Sciatic nerve (tissue), 2 donors: ENCODE data around the gene RNF186. TPM values are rescaled to one million over a fixed set of nuclear protein-coding genes. Genes with fewer than 3 reads are reported as not detected.
"Not testable (repeated sequence)": the region's sequence is repeated elsewhere in the genome, so short reads cannot be mapped to it uniquely, and the experiment has no call there.

Experiments
- ATAC-seq: fragments of 200-7000 bp; cut with Tn5 transposase; one replicate; pipeline ENCODE4 v1.9.1; 2020; ENCODE audit warnings: mild to moderate bottlenecking, moderate library complexity
- DNase-seq: peaks from one replicate; pipeline ENCODE4 v3.0.0-alpha.2; 2020; ENCODE audit warnings: low spot score
- intact Hi-C: fragments of 100-400 bp; cut with DNase I; formaldehyde crosslinking; loops from one replicate; pipeline ENCODE4 v1.14.2; 2022
- total RNA-seq: library from RNA; stranded (reverse); fragmentation: NEBNext Ultra II Directional; extraction: Animal tissue kit (Norgen Biotek cat#: 25700); gene quantifications from one replicate; pipeline ENCODE4 v1.2.1, GENCODE V29; 2021
- donor health status: DM: no; HTN: no; CAD: no.
- donor health status: DM: no; HTN: no; CAD: no.

RNF186 gene, protein sequence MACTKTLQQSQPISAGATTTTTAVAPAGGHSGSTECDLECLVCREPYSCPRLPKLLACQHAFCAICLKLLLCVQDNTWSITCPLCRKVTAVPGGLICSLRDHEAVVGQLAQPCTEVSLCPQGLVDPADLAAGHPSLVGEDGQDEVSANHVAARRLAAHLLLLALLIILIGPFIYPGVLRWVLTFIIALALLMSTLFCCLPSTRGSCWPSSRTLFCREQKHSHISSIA
- not detected for total RNA-seq

DNA sequence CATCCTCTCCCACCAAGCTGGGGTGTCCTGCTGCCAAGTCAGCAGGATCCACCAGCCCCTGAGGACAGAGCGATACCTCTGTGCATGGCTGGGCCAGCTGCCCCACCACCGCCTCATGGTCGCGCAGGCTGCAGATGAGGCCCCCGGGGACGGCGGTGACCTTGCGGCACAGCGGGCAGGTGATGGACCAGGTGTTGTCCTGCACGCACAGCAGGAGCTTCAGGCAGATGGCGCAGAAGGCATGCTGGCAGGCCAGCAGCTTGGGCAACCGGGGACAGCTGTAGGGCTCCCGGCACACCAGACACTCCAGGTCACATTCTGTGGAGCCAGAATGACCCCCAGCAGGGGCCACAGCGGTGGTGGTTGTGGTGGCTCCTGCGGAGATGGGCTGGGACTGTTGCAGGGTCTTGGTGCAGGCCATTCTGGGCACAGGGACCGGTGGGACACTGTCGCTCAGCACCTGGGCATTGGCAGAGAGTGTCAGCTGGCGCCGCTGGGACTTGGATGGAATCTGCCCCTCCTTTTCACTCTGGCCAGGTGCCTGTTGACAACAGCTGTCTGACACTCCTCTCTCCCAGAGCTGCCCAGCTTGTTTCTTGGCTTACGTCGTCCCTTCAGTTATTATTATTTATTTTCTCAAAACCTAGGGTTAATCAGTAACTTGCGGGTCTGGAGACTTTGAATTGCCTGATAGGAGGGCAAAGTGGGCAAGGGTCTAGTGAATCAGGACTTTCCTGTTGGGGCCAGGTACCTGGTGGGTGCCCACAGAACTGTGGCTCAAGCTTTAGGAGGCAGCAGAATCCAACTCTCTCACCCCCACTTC lies at the start of gene RNF186:
RNF186 (minus strand) TSS at position 603 of the 823 bp plus-strand sequence; CDS start at position 421, 182 bp downstream.
- ATAC-seq (no peak), DNase-seq (no peak)
- intact Hi-C loops = loop anchor here (10.0 kb wide), 1 partner anchor 50 kb away; no protein-coding TSS in a partner anchor

DNA sequence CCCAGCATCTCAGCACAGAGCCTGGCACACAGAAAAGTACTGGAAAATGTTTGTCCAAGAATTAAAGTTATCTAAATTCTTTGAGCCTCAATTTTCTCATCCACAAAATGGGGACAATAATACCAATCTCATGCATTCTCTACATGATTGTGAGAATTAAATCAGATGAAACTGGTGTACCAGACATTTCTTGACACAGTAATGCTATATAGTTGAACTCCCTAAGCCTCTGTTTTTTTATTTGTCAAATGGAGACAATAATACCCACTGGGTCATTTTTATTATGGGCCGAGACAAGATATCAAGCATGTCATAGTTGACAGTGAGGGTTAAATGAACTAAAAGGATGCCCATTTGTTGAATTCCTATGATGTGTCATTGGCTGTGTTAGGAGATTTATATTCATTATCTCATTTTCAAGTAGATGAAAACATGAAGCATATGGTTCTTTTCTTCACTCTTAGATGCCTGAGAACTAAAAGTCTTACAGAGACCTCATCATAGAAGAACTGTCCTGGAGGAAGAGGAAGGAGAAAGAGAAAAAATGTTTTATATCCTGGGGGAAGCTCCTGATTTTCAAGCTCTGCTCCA lies 49.6 kb upstream of the RNF186 start:
- ATAC-seq = no peak
- DNase-seq = no peak
- intact Hi-C loops = no loop called here

DNA sequence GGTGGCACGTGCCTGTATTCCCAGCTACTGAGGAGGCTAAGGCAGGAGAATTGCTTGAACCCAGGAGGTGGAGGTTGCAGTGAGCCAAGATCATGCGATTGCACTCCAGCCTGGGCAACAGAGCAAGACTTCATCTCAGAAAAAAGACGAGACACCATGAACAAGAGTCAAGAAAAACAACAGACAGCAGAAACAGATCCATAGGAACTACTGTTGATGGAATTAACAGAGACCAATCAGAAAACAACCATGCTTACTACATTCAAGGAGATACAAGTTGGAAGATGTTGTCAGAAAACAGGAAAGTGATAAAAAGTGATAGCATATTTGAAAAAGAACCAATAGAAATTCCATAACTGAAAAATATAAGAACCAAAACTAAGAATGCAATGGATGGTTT lies 47.9 kb upstream of the RNF186 start:
- intact Hi-C loops = no loop called here
- ATAC-seq = no peak
- DNase-seq = no peak

DNA sequence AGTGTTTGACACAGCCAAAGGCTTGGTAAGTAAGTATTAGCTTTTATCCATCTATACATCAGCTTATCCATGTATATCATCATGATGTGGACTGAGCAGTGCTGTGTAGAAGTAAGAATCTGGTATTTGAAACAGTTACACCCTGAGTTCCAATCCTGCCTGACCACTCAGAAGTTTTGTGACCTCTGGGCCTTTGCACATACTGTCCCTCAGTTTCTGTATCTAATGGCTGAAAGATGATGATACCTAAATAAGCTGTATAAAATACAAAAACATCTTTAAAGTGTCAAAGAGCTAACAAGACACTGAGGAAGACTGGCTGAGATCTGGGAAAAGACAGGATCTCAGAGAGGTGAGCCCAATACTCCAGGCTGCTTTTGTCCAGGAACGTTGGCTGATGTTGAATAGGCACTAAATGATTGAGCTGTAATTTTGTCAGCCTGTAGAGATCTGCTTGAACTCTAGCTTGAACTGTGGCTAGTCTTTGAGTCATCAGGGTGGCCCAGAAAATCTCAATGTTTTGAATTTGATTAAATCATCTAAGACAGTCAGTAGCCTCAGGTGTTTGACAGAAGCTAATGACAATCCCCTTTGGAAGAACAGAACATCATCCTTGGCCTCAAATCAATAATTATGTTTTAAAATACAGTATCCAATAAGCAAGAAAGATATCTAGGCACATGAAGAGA lies 46.9 kb upstream of the RNF186 start:
- DNase-seq (no peak), ATAC-seq (no peak)
- intact Hi-C loops = no loop called here

DNA sequence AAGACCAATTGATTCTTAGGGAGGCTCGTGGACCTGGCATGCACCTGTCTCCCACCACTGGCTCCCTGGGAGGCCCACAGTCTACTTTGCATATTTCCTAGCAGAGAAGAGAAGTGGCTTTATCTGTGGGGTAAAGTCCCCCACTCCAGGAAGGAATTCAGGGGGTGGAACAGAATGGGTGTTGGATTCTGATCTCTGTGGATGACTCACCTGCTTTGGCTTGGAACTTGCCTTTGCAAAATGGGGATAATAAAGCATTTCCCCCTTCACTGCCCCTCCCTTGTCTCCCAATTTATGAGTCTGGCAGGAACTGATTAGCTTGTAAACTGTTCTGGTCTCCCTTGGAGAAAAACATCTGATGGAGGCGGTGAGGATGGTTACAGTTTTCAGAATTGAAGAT lies 46.0 kb upstream of the RNF186 start:
- DNase-seq = no peak
- no peak for ATAC-seq
- intact Hi-C loops = no loop called here

DNA sequence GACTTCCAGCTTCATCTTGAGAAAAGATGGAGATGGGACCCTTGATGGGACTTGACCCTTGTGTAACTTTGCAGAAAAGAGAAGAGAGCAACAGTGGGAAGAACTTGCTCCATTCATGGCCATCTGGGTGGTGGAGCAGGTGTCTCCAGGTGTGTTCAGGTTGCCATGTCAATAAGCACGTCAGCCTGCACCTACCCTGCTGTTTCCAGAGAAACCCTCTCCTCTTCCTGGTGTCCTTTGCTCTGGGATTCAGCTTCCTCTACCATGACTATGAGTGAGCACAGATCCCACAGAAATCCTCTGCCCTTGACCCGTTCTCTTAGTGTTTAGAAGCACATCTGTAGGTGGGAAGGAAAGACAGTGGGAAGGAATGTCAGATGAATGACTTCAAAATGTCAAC lies 45.3 kb upstream of the RNF186 start:
- DNase-seq (no peak), ATAC-seq (no peak)
- intact Hi-C loops = no loop called here

DNA sequence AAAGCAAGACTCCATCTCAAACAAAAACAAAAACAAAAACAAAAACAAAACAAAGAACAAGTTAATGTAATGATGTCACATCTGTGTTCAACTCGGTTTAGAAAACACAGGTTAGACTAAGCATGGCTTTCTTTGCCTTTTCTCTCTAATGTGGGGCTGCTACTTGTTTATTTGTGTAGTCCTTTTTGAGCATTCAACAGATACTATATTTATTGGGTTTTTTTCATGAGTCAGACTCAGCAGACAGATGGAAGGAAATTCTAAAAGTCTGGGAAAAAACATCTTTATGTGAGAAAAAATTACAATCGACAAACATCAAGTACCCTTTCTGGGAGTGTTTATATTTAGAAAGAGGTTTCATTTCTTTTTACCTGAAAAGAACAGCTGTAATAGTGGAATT lies 44.8 kb upstream of the RNF186 start:
- no peak for ATAC-seq
- no peak for DNase-seq
- intact Hi-C loops = no loop called here

DNA sequence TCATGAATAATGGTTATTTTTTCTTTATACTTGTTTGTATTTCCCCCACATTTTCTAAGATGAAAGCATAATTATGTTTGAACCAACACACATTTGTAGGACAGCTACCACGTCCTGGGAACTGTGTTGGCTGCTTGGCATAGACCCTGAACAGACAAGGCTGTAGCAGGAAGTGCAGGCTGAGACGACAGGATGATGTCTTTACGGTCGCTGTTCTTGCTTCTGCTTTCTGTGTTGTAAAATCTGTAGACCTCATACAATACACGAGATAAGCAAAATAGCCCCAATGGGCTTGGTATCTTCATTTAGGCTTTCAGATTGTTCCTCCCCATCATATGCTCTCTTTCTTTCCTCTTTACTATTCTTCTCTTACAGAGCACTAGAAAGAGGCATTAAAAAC lies 43.8 kb upstream of the RNF186 start:
- DNase-seq (no peak), ATAC-seq (no peak)

DNA sequence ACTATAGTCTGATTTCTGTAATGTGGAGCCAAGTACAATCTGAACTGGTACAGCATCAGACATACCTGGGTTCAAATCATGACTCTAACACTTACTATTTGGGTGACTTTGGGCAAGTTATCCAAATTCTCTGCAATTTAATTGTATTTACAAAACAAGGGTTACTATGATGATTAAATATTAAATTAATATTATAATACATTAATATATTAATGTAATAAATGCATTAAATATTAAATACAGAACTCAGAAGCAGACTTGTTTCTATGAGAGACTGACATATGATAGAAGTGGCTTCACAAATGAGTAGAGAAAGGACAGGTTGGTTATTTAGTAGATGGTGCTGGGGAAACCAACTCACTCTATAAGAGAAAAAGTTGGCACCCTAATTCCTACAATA lies 39.8 kb upstream of the RNF186 start:
- ATAC-seq = no peak
- DNase-seq = no peak
- intact Hi-C loops = no loop called here

More for the DNA sequence above, 43.8 kb upstream of the RNF186 start:
- intact Hi-C loops = no loop called here

DNA sequence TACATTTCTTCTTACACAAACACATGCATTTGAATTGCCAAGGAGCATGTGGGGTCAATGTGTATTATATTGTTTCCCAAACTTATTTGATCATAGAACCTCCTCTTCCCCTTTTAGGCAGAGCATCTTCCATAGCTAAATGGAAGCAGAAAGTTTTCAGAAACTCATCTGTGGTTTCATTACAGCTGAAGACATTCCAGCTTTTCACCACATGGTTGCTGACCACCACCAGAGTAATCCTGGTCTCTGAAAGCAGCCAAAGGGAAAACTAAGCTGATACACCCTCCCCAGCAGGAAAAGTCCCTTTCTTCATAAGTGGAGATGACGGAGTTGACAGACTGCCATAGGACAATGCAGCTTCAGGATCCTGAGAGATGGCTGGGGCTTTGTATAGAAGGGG lies 37.0 kb upstream of the RNF186 start:
- no peak for ATAC-seq
- DNase-seq = no peak
- intact Hi-C loops = no loop called here

DNA sequence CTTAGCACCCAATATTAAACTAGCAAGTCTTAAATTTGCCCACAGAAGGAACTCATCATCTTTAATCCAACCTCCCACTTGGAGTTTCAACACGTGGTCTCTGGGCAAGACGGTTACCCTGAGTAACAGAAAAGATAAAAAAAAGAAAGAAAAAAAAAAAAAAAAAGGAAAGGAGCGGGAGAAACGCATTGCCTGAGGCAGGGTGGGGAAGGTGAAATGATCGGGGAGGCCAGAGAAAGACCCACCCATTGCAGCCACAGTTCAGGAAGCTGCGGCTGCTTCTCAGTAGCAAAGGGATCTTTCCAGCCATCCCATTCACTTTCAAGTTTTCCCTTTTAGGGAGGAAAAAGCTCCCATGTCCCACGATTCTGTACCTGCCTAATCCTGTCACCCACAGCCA lies 35.1 kb upstream of the RNF186 start:
- intact Hi-C loops = no loop called here
- no peak for DNase-seq

DNA sequence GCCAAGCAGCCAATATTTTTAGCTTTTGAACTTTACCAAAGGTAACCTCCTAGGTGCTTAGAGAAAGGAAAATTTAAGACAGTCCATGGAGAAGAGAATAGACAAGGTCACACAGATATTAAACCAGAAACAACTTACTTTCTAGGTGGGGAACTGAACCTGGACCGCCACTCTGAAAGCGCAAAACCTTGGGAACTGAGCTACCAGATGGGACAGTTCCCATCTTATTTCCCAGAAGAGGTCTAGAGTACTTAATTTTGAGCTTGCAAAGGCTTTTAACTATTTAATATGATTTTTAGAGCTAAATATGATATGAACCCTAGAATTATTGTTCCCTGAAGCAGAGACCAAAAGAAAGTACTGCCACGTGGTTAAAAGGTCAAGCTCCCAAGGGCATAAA lies 34.2 kb upstream of the RNF186 start:
- ATAC-seq, DNase-seq, intact Hi-C loops: not testable (repeated sequence)

More for the DNA sequence above, 35.1 kb upstream of the RNF186 start:
- peak; percentile 32 for ATAC-seq

DNA sequence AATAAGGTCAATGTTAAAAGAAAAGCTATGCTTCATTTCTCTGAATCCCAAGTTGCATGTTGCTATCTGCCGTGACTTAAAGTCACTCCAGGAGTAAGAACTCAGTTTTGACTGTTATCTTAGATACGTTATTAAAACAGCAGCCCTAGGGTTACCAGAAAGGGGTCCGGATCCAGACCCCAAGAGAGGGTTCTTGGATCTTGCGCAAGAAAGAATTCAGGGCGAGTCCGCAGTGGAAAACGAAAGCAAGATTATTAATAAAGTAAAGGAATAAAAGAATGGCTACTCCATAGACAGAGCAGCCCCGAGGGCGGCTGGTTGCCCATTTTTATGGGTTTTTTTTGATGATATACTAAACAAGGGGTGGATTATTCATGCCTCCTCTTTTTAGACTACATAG lies 32.3 kb upstream of the RNF186 start:
- intact Hi-C loops, DNase-seq, ATAC-seq: not testable (repeated sequence)

DNA sequence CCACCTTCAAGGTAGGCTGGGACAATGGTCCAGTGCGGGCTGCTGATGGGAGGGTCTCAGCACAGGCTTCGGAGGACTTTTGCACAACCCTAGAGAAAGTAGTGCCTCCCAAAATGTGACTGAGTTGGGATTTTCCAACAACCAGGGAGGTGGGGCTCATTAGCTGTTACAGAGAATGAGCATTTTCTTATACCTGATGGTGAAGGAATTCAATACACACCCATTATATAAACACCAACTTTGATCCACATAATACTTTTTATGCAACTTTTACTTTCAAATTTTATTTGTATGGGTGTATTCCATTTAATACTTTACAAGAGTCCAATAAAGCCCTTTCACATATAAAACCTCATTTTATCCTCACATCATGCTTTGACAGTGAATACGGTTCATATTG lies 31.3 kb upstream of the RNF186 start:
- ATAC-seq (no peak), DNase-seq (no peak)
- intact Hi-C loops = no loop called here

DNA sequence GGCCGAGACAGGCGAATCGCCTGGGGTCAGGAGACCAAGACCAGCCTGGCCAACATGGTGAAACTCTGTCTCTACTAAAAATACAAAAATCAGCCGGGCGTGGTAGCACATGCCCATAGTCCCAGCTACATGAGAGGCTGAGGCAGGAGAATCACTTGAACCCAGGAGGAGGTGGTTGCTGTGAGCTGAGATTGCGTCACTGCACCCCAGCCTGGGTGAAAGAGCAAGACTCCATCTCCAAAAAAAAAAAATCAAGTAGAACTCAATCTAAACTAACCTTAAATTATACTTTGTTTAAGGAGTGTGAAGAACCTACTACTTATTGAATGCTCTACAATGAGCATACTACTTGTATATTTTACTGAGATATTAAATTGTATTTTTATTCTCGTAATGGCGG lies 30.5 kb upstream of the RNF186 start:
- intact Hi-C loops = no loop called here
- ATAC-seq (no peak), DNase-seq (no peak)

DNA sequence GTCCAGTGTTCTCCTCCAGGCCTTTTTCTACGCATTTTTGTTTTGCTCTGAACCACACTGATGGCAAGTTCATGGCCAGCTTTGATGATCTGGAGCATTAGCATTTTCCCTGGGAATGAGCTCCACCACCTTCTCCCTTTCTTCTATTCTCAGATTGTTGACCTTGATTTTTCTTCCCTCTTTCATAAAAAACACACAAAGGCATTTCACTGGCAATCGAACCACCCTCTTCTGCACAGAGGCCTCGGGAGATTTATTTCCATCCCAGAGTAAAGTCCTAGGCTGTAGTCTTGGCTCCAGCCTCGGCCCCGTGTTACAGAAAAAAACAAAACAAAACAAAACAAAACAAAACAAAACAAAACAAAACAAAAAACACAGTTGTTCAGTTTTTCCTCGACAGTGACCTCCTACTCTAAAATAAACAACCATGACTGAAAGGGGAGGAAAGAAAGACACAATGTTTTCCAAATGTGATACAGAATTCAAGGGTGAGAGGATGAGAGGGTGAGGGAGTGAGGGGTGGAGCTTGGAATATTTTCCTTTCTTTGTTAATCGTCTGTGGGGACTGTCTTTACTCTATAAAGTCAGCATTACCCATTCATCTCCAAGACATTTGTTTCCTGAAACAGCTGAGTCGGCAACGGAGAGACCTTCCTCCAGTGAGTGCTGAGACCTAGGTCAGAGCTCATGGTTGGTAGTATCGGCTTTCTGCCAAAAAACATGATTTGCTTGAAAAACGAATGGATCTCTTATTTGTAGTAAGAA lies 29.8 kb upstream of the RNF186 start:
- DNase-seq (no peak), ATAC-seq (peak; percentile 69)
- intact Hi-C loops = no loop called here

DNA sequence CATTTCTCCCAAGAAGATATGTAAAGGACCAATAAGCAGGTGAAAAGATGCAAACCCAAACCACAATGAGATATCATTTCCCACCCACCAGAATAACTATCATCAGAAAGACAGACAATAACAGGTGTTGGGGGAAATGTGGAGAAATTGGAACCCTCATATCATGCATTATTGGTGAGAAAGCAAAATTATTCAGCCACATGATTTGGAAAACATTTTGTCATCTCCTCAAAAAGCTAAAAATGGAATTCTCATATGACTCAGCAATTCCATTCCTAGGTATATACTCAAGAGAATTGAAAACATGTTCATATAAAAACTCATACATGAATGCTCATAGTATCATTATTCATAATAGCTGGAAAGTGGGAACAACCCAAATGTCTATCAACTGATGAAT lies 25.1 kb upstream of the RNF186 start:
- ATAC-seq (no peak), DNase-seq (no peak)
- intact Hi-C loops = no loop called here

DNA sequence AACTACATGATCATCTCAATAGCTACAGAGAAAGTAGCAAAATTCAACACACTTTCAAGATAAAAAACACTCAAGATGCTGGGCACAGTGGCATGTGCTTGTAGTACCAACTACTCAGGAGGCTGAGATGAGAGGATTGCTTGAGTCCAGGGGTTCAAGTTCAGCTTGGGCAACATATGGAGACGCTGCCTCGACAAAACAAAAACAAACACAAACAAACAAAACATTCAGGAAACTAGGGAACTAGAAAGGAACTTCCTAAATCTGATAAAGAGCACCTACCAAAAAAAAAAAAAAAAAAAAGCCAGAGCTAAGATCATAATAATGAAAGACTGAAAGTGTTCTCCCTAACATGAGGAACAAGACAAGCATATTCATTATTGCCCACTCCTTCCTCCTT lies 22.8 kb upstream of the RNF186 start:
- intact Hi-C loops = no loop called here
- no peak for ATAC-seq
- no peak for DNase-seq

DNA sequence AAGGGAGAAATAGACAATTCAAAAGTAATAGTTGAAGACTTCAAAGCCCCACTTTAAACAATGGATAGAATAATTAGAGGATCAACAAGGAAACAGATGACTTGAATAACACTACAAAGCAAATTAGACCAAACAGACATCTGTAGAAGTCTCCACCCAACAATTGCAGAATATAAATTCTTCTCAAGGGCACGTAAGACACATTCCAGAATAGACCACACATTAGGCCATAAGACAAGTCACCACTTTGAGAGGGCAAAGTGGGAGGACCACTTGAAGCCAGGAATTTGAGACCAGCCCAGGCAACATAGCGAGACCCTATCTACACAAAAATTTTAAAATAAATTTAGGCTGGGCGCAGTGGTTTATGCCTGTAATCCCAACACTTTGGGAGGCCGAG lies 20.5 kb upstream of the RNF186 start:
- ATAC-seq = no peak
- intact Hi-C loops = no loop called here

More for the DNA sequence above, 20.5 kb upstream of the RNF186 start:
- DNase-seq = no peak
